Stimulated activated CD4-positive, alpha-beta T cell treated with anti-CD3 and anti-CD28 coated beads, Interleukin-4, amount 100 ng/mL, for 4 hours (primary cell): ENCODE data around the gene UGT1A9.

ENCODE experiments used
- DNase-seq, 2 experiments: peaks; one replicate each; pipeline ENCODE4 v3.0.0-alpha.2; 2020

Gene UGT1A9

DNA sequence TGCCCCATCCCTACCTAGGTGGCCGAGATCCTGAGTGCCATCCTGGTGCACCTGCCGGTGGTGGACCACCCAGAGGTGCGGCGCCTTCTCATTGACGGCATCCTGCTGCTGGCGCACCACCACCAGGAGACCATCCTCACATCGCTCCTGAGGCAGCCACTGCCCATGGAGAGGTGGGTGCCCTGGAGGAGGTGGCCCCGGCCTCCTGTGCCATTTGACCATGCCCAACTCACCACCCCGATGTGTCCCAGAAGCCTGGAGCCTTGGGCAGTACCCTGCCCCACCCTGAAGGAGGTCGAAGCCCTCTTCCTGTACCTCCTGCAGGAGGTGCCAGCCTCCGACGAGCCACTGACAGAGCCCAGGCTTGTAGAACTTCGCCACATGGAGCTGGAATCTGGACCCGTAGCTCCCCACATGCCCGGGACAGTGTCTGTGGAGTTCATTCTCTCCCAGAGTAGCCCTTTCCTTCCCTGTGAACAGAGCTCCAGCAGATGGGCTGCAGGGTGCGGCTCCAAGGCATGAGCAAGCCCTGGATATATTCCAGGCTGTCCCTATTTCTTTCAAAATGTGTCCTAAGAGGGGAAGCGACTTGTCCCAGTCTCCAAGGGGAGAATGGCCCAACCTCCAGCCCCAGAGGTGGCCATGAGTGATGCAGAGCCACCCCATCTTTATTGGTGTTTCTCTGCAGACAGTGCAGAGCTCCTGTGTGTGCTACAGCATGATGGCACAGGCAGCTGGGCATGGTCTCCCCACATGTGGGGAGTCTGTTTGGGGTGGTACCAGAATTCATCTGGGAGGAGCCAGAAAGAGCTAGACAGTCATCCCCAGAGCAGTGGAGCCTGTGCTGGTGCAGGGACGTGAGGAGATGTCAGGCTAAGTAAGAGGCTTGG, 148.4 kb downstream of the UGT1A9 start:
- DNase-seq: no peak

DNA sequence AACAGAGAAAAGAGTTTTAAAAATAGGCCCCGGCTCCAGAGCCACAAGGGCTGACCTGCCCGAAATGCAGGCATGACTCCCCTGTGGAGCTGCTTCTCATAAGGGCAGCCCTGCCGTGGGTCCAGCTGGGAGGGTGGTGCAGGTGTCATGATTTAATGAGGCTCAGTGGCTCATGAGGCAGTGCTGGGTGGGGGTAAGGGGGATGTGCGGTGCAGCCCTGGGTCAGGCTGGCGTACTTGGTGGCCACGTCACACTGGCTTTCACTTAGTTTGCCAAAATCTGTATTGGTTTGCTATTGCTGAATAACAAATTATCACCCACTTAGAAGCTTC, 149.0 kb downstream of the UGT1A9 start:
- DNase-seq: no peak

DNA sequence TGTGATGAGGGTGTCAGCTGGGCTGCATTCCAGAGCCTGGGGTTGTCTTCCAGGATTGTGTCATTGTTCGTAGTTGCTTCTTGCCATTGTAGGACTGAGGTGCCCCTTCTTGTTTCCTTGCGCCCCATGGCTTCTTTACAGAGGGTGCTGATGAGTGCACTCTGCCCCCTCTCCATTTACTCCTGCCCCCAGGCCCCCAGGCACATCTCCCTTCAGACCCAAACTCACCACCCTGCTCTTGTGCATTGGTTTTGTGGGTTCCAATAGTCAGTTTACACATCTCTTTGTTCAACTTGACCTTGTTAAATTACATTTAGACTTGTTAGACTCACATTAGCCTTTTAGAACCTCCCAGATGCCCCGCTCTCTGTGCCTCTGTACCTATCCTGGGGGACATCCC, 149.5 kb downstream of the UGT1A9 start:
- DNase-seq: no peak

DNA sequence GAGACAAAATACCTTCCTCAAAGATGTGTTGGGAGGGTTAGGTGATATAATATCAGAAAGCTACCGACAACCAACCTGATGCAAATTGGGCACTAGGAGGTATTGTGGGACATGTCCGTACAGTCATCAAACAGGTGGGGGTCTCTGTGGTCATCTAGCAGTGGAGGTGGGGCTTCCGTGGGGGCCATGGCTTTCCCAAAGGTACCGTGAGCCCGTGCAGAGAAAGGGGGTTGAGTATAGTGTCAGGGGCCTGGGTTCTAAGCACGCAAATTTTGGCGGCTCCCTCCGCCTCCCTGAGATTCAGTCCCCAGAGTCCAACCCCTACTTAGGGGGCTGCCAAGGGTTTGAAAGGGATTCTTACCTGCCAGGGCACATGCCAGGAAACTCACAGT, 150.0 kb downstream of the UGT1A9 start:
- no peak for DNase-seq

DNA sequence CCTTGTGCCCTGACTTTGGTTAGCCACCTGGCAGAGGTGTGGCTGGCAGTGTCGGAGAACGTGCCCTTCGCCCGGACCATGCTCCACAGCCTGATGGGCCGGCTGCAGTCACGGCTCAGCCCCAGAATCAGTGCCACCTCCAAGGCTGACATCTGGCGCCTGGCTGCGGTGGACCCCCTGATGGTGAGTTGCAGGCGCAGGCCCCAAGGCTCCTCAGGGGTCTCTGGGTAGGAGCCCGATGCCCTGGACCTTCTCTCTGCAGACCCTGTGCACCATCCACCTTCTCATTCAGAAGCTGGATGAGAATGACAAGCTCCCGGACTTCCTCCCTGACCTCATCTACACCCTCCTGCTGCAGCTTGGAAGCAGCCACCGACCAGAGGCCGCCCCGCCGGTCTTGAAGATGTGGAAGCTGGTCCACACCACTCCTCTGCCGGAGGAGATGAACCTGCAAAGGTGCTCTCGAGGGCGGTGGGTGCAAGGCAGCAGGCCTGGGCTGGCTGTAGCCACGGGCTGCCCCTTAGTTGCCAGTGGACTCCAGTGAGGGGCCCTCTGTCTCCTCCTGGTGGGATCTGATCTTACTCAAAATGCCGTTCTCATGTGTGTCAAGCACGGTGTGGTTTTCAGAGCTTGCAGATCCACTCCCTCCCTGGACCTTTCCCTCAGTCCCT, 150.5 kb downstream of the UGT1A9 start:
- no peak for DNase-seq
